ENCODE results near the gene ZNF488.
"Not testable (repeated sequence)": the region's sequence is repeated elsewhere in the genome, so short reads cannot be mapped to it uniquely, and the experiment has no call there.

ZNF488 gene, protein sequence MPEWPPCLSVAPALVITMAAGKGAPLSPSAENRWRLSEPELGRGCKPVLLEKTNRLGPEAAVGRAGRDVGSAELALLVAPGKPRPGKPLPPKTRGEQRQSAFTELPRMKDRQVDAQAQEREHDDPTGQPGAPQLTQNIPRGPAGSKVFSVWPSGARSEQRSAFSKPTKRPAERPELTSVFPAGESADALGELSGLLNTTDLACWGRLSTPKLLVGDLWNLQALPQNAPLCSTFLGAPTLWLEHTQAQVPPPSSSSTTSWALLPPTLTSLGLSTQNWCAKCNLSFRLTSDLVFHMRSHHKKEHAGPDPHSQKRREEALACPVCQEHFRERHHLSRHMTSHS

DNA sequence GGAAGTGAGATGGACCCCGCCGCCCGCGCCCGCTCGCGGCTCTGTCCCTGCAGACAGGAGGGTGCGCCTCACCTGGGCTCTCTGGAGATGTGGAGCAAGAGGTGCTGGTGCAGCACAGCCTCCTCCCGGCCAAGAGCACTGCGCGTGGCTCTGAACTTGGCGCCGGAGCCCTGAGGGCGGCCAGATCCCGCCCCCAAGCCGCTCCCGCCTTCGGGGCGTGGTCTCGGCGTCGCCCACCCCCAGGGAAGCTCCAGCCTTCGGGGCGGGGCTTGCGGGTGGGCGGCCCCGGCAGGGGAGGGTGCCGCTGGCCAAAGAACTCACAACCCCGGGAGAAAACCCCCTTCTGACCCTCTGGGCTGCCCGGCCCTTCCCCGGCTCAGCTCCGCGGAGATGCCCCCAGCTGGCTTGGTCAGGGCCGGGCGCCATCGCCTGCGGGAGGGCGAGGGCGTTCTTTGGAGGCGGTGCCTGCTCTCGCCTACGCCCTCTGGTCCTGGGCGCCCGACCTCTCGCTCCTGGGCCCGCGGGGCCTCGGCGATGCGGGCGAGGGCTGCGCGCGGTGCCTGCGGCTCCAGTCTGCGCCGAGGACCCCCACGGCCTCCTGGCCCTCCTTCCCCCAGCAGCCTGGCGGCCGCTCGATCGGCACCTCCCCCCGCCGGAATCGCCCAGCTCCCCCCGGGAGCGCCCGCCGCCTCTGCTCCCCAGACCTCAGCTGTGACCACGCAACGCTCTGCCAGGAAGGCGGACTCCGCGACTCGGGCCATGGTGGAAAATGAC, at the start of gene ZNF488:
Gene ZNF488, minus strand, starts transcription at position 146 of the 774 bp plus-strand sequence. CDS start 15,464 bp downstream, outside the sequence.
- peak; percentile 60 for DNase-seq (ENCODE audit: low spot score)

DNA sequence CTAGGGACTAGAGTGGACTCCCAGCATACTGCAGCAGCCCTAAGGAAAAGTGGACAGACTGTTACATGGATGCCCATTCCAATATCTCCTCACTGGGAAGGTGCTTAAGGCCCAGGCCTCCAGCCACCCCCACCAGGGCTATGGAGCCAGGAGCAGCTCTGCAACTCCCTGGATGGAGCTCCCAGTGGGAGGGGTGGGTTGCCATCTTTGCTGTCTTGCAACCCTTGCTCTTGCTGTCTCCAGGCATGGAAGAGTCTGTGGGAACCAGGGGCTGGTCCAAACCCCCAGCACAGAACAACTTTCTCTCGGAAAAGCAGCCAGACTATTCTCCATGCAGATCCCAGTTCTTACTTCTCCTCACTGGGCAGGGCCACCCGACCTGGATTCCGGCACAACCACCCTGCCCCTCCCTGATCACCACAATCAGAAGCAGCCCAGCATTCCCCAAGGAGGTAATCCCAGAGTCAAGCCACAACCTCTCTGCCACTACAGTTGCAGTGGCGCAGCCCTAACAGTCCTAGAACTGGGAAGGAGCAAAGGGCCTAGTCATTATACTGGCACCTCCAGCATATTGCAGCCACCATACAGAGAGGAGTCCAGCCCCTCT, 41.8 kb upstream of the ZNF488 start:
- DNase-seq (ENCODE audit: low spot score) = no peak

DNA sequence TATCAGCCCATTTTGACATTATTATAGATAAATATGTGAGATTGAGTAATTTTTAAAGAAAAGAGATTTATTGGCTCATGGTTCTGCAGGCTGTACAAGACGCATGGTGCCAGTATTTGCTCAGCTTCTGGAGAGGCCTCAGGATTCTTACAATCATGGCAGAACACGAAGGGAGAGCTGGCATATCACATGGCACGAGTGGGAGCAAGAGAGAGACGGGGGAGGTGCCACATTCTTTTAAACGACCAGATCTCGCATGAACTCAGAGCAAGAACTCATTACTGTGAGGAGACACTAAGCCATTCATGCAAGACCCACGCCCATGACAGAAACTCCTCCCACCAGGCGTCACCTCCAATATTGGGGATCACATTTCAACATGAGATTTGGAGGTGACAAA, 40.1 kb upstream of the ZNF488 start:
- DNase-seq (ENCODE audit: low spot score) = no peak

DNA sequence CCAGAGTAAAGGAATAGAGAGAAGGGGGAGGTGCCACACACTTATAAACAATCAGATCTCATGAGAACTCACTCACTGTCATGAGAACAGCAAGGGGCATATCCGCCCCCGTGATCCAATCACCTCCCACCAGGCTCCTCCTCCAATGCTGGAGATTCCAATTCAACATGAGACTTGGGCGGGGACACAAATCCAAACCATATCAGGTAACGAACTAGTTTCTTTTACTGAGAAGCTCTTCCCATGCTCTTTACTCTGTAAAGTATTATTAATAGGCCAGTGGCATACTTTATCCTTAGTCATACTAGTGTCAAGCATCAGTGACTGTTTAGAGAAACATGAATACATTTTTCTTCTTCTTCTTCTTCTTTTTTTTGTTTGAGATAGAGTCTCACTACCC, 39.4 kb upstream of the ZNF488 start:
- no peak for DNase-seq (ENCODE audit: low spot score)

DNA sequence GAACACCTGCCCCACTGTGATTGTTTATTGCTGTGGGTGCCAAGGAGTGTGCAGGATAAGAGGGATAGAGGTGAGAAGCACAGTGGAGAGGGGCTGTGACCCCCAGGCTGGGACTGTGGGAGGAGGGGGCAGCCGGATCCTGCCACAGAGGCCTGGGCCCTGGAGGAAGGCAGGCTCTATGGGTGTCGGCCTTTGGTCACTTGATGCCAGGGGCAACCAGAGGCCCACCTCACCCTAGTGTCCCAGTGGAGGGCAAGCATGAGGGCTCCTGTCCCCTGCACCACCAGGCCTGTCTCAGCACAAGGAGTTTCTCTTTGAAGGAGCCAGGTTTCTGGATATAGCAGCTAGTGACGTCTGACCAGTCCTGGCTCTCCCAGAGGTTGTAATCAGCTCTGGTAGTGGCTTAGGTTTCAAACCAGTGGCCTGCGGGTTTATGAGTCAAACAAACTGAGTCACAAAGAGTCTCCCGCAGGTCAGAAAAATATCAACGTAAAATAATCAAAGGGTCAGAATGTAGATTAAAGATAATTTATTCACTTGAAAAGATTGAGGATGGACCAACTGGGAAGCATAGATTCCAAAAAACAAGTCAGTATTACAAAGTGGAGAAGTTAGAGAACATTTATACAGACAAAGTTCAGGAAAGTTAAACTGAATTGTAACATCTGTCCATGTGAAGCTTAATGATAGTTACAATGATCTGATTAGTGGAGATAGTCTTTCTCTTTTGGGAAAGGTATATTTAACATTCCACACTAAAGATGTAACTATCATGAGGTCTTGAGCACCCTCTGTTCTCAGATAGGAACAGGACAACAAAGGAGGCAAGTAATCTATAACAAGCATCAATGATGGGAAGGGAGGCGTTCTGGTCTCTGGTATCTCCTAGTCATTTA, 37.2 kb upstream of the ZNF488 start:
- no peak for DNase-seq (ENCODE audit: low spot score)

DNA sequence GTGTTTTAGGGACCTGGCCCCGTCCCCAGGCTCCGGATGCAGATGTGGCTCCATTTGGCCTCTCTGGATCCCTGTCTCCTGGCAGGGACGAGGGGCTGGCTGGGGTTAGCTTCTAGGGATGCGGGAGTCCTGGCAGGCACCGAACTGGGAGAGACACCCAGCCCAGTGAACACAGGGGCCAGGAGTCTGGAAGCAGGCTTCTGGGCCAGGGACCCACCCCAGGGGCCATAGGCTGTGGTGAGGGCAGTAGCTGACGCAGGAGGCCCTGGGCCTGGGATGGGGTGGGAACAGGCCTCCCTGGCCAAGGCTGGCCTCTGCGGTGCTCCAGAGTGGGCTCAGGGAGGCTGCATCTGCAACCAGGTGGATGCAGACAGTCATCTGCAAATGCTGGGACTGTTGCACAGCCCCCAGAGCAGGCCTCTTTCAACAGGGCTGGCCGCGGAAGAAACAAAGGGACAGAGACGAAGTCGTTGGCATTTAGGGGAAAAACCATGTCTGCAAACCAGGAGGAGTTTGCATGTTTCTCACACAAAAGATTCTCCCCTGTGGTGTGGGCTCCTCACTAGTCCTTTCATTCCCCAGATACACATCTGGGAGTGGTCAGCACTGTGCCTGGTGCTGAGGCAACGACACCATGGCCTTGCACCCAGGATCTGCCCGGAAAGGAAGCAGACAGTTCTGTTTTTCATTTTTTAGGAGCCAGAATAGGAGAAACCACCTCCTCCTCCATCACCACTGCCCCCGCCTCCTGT, 36.4 kb upstream of the ZNF488 start:
- DNase-seq (ENCODE audit: low spot score) = no peak

DNA sequence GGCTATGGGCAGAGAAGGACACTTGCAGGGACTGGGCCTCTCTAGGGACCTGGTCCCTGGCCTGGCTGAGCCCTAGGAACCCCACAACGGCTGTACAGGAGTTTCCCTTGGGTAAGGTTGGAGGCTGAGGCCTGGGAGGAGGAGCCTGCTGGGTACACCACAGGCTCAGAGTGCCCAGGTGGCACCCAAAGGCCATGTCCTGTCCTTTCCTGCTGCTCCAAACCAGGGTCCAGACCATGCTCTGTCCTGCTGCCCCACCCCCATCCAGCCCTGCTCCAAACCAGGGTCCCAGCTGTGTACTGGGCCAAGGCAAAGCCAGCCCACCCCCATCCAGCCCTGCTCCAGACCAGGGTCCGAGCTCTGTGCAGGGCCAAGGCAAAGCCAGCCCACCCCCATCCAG, 35.3 kb upstream of the ZNF488 start:
- DNase-seq (ENCODE audit: low spot score) = no peak

DNA sequence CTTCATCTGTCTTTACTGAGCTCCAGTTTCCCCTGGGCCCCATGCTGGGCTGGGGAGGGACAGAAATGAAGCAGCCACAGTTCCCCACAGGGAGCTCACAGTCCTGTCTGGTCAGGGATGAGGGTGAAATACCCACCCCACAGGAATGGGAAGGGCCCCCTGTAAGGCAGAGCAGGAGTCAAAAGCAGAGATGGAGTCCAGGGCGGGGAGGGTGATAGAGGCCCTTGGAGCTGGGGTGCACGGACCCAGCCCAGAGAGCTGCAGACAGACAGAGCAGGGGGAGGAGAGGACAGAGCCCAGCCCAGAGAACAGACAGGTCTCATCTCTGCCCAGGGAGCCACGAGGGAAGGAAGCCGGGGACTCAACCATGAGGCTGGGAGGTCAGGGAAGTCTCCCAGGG, 34.9 kb upstream of the ZNF488 start:
- no peak for DNase-seq (ENCODE audit: low spot score)

DNA sequence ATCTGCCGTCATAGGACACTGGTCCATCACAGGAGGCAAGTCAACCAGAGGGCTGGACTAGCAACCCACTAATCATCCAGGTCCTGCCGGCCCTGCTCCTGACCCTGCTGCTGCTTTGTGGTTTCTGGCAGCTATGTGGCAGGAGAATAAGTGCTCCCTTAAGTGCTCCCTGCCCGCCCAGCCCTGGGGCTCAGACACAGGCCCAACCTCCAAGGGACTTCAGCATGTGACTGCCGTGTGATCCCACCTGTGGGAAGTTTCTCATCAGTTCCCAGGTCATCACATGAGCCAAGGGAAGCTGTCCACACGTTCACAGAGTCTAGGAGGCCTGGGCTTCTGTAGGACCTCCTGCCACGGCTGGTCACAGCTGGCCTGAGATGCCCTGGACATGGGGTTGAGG, 34.2 kb upstream of the ZNF488 start:
- DNase-seq (ENCODE audit: low spot score) = no peak

DNA sequence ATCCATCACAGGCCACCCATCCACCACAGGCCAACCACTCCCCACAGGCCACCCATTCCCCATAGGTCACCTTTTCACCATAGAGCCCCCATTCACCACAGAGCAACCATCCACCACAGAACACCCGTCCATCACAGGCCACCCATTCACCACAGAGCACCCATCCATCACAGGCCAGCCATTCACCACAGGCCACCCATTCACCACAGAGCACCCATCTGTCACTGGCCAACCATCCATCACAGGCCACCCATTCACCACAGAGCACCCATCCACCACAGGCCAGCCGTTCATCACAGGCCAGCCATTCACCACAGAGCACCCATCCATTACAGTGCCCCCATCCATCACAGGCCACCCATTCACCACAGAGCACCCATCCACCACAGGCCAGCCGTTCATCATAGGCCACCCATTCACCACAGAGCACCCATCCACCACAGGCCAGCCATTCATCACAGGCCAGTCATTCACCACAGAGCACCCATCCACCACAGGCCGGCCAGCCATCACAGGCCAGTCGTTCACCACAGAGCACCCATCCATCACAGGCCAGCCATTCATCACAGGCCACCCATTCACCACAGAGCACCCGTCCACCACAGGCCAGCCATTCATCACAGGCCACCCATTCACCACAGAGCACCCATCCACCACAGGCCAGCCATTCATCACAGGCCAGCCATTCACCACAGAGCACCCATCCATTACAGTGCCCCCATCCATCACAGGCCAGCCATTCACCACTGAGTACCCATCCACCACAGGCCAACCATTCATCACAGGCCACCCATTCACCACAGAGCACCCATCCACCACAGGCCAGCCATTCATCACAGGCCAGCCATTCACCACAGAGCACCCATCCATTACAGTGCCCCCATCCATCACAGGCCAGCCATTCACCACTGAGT, 32.5 kb upstream of the ZNF488 start:
- DNase-seq (ENCODE audit: low spot score) = not testable (repeated sequence)

DNA sequence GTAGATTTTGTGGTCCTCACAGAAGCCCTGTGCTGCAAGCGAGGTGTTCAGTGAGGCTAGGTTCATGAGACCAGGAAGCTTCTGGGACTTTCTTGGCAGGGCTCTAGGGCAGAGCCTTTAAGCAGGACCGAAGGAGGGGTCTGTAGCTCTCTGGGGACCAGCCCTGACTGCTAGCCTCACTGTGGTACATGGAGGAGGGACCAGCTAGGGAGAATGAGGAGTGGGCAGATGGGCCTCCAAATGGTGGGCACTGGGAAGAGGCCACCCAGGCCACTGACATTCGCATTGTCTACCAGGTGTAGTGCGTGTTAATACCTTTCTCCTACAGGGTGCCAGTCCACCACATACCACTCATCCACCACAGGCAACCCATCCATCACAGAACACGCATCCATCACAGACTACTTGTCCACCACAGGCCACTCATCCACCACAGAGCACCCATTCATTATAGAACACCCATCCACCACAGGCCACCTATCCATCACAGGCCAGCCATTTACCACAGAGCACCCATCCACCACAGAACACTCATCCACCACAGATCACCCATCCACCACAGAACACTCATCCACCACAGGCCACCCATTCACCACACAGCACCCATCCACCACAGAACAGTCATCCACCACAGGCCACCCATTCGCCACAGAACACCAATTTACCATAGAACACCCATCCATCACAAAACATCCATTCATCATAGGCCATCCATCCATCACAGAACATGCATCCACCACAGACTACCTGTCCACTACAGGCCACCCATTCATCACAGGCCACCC, 31.6 kb upstream of the ZNF488 start:
- no peak for DNase-seq (ENCODE audit: low spot score)

DNA sequence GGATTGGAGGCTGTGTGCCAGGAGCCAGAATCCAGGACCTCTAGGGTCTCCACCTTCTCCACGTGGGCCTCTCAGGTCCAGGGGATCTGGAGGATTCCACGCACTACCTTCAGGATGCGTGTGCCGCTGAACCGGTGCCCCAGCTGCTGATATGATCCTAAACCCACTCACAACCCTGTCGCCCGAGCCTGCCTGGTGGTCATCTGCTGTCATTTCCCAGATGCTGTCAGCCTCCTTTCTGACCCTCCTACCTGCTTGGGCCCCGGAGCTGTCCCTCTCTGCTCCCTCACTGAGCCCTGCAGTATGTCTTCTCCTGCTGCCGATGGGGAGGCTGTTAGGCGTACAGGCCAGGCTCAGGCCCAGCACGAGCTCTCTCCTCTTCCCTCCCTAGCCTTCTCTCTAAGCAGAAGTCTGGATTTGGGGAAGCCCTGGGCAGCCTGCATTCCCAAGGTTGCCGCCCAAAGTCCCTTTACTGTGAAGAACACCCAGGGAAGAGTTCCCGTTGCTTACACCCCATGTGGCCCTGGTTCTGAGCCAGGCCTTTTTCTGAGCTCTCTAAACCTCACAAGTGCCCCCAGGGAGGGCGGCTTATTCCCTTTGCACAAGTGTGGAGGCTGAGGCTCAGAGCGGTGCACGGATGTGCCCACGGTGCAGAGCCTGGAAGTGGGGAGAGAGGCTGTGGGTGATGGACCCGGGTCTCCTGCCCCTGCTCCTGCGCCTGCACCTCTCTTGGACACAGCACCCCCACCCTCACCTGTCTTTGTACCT, 30.8 kb upstream of the ZNF488 start:
- DNase-seq (ENCODE audit: low spot score) = no peak

DNA sequence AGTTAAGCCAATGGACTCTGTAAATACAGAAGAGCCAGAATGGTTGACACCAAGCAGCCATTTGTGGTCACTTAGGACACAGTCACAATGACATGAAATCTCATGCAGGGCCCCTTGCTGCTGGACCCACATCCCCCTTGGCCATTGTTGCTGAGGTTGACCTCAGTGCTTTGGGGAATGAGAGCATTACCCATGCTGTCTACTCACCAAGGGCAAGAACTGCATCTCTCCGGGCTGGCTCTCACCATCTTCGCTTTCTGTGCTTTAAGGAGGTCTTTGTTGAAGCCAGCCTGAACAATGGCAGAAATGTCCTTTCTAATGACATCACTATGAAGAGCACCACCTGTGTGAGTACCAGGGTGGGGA, 30.1 kb upstream of the ZNF488 start:
- no peak for DNase-seq (ENCODE audit: low spot score)

DNA sequence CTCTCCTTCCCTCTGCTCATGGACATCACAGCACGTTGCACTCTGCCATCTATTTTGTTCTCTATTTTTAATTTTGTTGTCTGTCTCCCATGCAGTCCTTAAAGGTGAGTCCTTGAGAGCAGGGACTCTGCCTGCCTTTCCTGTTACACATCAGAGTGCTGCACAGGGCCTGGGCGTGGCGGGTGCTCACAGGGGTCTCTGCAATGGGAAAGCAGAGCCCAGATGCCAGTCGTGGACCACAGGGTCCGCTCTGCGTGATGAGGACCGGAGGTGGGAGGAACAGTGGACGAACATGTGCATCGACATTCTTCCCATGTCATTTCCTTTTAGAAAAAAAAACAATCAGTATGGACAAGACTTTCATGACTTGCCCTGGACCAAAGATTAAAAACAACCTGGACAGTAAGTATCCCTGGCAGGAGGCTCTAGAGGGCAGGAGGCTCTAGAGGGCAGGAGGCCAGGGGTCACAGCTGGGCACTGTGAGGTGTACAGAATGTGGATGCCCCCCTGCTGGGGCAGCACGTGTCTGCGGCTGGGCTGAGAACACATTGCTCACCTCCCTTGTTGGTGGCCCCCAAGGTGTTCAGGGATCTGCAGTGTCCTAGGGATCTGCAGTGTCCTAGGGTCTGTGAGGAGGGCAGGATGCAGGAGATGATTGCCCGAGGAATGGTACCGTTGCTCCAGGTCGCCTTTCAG, 29.6 kb upstream of the ZNF488 start:
- no peak for DNase-seq (ENCODE audit: low spot score)

DNA sequence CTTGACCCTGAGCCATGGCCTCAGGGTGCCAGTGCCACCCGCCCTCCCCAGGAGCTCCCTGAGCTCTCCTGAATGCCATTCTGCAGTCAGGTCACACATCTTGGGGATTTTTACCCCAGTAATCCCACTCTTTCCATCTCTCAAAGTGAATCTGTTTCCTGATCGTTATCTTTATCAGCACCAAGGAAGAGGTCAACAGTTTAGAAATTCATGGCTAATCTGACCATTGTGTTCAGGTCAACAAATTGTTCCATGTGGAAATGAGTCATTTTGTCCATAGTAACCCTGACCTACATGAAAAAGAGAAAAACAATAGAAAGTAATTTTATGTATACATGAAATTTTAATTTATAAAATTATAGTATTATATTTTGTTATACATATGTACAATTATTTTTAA, 28.8 kb upstream of the ZNF488 start:
- no peak for DNase-seq (ENCODE audit: low spot score)

DNA sequence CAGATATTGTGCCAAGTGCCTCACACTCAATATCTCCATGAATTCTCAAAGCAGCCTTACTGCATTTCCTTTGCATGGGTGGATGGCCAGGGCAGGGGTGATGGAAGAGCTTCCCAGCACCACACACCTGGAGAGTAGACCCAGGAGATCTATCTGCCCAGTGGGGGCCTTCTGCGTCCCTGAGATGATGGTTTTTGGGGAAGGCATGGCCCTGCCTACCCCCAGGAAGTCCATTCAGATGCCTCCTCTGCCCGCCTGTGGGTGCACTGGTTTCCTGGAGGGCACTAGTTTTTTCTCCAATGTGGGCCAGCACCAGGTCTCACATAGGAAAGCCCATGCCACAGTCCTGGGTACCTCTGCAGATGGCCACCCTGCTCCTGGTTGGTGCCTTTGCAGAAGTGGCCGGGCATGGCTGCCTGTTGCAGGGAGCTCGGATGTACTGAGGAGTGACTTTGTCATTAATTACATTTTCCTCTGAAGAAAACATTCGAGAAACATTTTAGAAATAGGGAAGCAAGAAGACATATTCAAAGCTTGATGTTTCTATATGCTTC, 28.2 kb upstream of the ZNF488 start:
- no peak for DNase-seq (ENCODE audit: low spot score)

DNA sequence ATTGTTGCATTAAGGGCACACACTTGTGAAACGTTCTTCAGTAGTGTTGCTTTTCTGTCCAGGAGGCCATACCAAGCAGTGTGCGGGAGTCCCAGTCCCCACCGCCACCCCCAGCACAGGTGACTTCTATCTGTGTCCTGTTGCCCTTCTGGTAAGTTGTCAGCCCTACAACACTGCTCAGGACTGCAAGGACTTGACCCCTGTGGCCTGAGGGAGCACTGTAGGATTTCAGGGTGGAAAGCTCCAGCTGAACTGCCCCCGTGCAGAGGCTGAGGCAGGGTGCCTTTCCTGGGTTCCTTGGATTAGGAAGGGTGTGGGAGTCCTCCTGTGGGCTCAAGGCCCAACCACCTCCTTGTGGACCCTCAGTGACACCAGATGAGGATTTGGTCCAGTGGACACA, 26.8 kb upstream of the ZNF488 start:
- DNase-seq (ENCODE audit: low spot score) = no peak

DNA sequence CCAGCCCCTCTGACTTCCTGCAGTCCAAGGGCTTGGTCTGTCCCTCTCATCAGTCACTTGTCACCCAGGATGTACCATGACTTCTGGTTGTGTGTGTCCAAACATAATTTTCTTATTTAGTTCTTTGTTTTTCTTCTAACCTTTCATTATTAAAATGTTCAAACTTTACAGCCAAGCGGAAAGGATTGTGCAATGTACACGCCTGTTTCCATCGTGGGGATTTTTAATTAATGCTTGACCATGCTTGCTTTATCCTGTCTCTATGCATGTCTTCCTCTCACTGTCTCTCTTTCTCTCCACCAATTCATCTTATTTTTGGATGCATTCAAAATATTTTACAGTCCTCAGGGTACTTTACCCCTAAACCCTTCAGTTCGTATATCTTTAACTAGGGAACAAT, 26.2 kb upstream of the ZNF488 start:
- DNase-seq (ENCODE audit: low spot score) = no peak

Data from CD4-positive, alpha-beta T cell treated with Interleukin-15 for 4 hours (primary cell).